B cell (primary cell): ENCODE measurements around the gene CELA1. TPM values are rescaled to one million over a fixed set of nuclear protein-coding genes. Genes with fewer than 3 reads are reported as not detected.

Experiments used
- ATAC-seq: fragments of 200-7000 bp; cut with Tn5 transposase; one replicate; pipeline ENCODE4 v1.10.0; 2021; ENCODE audit warnings: low read depth, mild to moderate bottlenecking, moderate number of reproducible peaks, moderate library complexity
- CTCF ChIA-PET: fragments of 350-600 bp; sonication (Branson Sonifier 250); formaldehyde crosslinking; loops from one replicate; lab custom pipeline; 2021; ENCODE audit warnings: antibody characterized with exemption, inconsistent platforms; lab: Charles Lee
- POLR2A ChIA-PET: fragments of 350-600 bp; sonication (Branson Sonifier 250); formaldehyde crosslinking; loops from one replicate; lab custom pipeline; 2021; ENCODE audit warnings: antibody characterized with exemption; lab: Charles Lee
- DNase-seq: peaks from one replicate; pipeline ENCODE4 v3.0.0; 2013
- H2AFZ ChIP-seq: 2 replicates; pipeline ENCODE4 v1.6.1; 2012; ENCODE audit warnings: mild to moderate bottlenecking, low read depth, low read length; ENCODE audit not compliant: insufficient read depth, poor library complexity, severe bottlenecking
- H3K27ac ChIP-seq, 2 donors: 1 replicate in 1 of 2; 2 replicates in 1 of 2; pipeline ENCODE4 v1.5.1; 2012 to 2013; ENCODE audit warnings: low read length in 2 of 2, mild to moderate bottlenecking in 2 of 2, moderate library complexity in 1 of 2
- H3K27me3 ChIP-seq, 4 experiments: fragments of 200-600 bp in 1 of 4; sonication (generic) in 1 of 4; replicated peaks in 1 of 4; 1 replicate in 2 of 4; 2 replicates in 2 of 4; pipeline versions ENCODE4 v1.6.1 to v1.7.0; 2013 to 2016; ENCODE audit warnings: low read length in 3 of 4, mild to moderate bottlenecking in 2 of 4, mixed read lengths in 1 of 4, moderate library complexity in 1 of 4; ENCODE audit not compliant: insufficient read depth in 4 of 4, control insufficient read depth in 3 of 4; ENCODE audit errors: control extremely low read depth in 1 of 4
- H3K36me3 ChIP-seq, 2 experiments: replicated peaks in 1 of 2; 1 replicate in 1 of 2; 2 replicates in 1 of 2; pipeline versions ENCODE4 v1.6.1 to v1.7.1; 2013; ENCODE audit warnings: low read length in 1 of 2; ENCODE audit not compliant: insufficient read depth in 2 of 2, control insufficient read depth in 1 of 2; ENCODE audit errors: control extremely low read depth in 1 of 2, extremely low read depth in 1 of 2
- H3K4me1 ChIP-seq, 2 donors: fragments of 200-600 bp in 1 of 2; sonication (generic) in 1 of 2; 1 replicate in 1 of 2; 2 replicates in 1 of 2; pipeline versions ENCODE4 v1.5.1 to v1.6.1; 2013 to 2017; ENCODE audit warnings: low read length in 2 of 2; ENCODE audit not compliant: control insufficient read depth in 2 of 2, insufficient read depth in 2 of 2
- H3K4me2 ChIP-seq: replicated peaks from 2 replicates; pipeline ENCODE3; 2012; ENCODE audit warnings: mild to moderate bottlenecking, low read depth, low read length; ENCODE audit not compliant: poor library complexity, severe bottlenecking
- H3K4me3 ChIP-seq, 5 experiments: fragments of 200-600 bp in 1 of 5; sonication (generic) in 1 of 5; 1 replicate in 3 of 5; 2 replicates in 2 of 5; pipeline versions ENCODE4 v1.5.1 to v1.7.0; 2011 to 2016; ENCODE audit warnings: low read length in 4 of 5, mild to moderate bottlenecking in 4 of 5, low read depth in 2 of 5, control low read depth in 1 of 5, moderate library complexity in 1 of 5; ENCODE audit not compliant: insufficient read depth in 1 of 5; ENCODE audit errors: control extremely low read depth in 1 of 5, extremely low read depth in 1 of 5
- H3K79me2 ChIP-seq: fragments of 200-600 bp; sonication (generic); one replicate; pipeline ENCODE4 v1.6.0; 2016; ENCODE audit warnings: low read length; ENCODE audit not compliant: control insufficient read depth, insufficient read depth
- H3K9ac ChIP-seq: fragments of 200-600 bp; sonication (generic); 2 replicates; pipeline ENCODE4 v1.6.1; 2017; ENCODE audit warnings: mild to moderate bottlenecking, low read length, moderate library complexity
- H3K9me3 ChIP-seq, 3 donors: one replicate each; pipeline versions ENCODE4 v1.6.1 to v1.7.1; 2013; ENCODE audit warnings: low read length in 2 of 3; ENCODE audit not compliant: control insufficient read depth in 2 of 3, insufficient read depth in 1 of 3; ENCODE audit errors: control extremely low read depth in 1 of 3
- H4K20me1 ChIP-seq: 2 replicates; pipeline ENCODE4 v1.6.0; 2012; ENCODE audit warnings: mild to moderate bottlenecking, low read length; ENCODE audit not compliant: insufficient read depth, control insufficient read depth, poor library complexity, severe bottlenecking
- H3K27ac Mint-ChIP-seq: one replicate; pipeline ENCODE4 v1.8.0; 2021; ENCODE audit warnings: mixed read lengths
- H3K27me3 Mint-ChIP-seq: one replicate; pipeline ENCODE4 v1.8.0; 2021; ENCODE audit warnings: mixed read lengths
- H3K4me1 Mint-ChIP-seq: one replicate; pipeline ENCODE4 v1.8.0; 2021; ENCODE audit warnings: mixed read lengths
- H3K4me3 Mint-ChIP-seq: one replicate; pipeline ENCODE4 v1.8.0; 2021; ENCODE audit warnings: mixed read lengths
- H3K9me3 Mint-ChIP-seq: one replicate; pipeline ENCODE4 v1.8.0; 2022; ENCODE audit warnings: mixed read lengths; ENCODE audit not compliant: insufficient read depth
- EZH2 ChIP-seq: IDR thresholded peaks from 2 replicates; pipeline ENCODE4 v1.6.1; 2012; ENCODE audit warnings: borderline replicate concordance, low read depth, mild to moderate bottlenecking, moderate library complexity, low read length; ENCODE audit not compliant: insufficient read depth, poor library complexity, severe bottlenecking
- WGBS: methylation state at CpG from one replicate; pipeline ENCODE4 v1.1.5; 2013; ENCODE audit warnings: missing lambda C conversion rate; ENCODE audit not compliant: insufficient coverage; 5-methylcytosine and 5-hydroxymethylcytosine counted together
- intact Hi-C: fragments of 100-400 bp; cut with micrococcal nuclease; formaldehyde crosslinking; loops from one replicate; pipeline ENCODE4 v1.10.0; 2022
- polyA plus RNA-seq: library from polyadenylated mRNA; depleted of rRNA; stranded (reverse); fragments of >200 nt; gene quantifications from 2 replicates; pipeline ENCODE4 v1.2.3, GENCODE V29; 2012
- total RNA-seq, 2 donors: library from RNA; stranded (reverse); fragments of 120-200 nt in 1 of 2; gene quantifications; 1 replicate in 1 of 2; 2 replicates in 1 of 2; pipeline versions ENCODE4 v1.2.3 to v1.2.4, GENCODE V29; 2013 to 2022
- TF ChIP-seq, protein P1 (sequence below): fragments of 200-600 bp; IDR thresholded peaks from one replicate; pipeline ENCODE4 v1.8.0; 2022; ENCODE audit warnings: antibody characterized with exemption, mild to moderate bottlenecking

The CELA1 gene
- total and polyA plus RNA-seq, 2 donors (not counting 1 experiment from before 2014, with no cell fraction given): not detected

- H3K4me2 ChIP-seq: no peak overlapping the region
- peaks cover 43 to 46% of the 10 kb centered on the region in 2 donors for H3K4me1 ChIP-seq
- no peaks in the 10 kb centered on the region for H3K27me3 Mint-ChIP-seq
- TF ChIP-seq, protein P1, sequence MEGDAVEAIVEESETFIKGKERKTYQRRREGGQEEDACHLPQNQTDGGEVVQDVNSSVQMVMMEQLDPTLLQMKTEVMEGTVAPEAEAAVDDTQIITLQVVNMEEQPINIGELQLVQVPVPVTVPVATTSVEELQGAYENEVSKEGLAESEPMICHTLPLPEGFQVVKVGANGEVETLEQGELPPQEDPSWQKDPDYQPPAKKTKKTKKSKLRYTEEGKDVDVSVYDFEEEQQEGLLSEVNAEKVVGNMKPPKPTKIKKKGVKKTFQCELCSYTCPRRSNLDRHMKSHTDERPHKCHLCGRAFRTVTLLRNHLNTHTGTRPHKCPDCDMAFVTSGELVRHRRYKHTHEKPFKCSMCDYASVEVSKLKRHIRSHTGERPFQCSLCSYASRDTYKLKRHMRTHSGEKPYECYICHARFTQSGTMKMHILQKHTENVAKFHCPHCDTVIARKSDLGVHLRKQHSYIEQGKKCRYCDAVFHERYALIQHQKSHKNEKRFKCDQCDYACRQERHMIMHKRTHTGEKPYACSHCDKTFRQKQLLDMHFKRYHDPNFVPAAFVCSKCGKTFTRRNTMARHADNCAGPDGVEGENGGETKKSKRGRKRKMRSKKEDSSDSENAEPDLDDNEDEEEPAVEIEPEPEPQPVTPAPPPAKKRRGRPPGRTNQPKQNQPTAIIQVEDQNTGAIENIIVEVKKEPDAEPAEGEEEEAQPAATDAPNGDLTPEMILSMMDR: no peak
- no peak for TF ChIP-seq EZH2
- WGBS: 100% methylated on average over 1 of the region's 2 CpGs
- H3K79me2 ChIP-seq: peaks cover 14% of the 10 kb centered on the region
- H3K4me3 Mint-ChIP-seq: no peak overlapping the region
- H3K27ac ChIP-seq: no peak overlapping the region
- no peak overlapping the region for H3K9ac ChIP-seq
- H3K4me3 ChIP-seq: no peak overlapping the region
- peaks cover 1 to 18% of the 10 kb centered on the region in 2 experiments for H3K36me3 ChIP-seq
- no peaks in the 10 kb centered on the region for H4K20me1 ChIP-seq
- H3K9me3 ChIP-seq: peaks cover 0 to 8% (median 0%) of the 10 kb centered on the region in 3 donors
- ChIA-PET POLR2A (interaction anchor here (0.5 to 1.3 kb wide), 3 partner anchors 18 to 289 kb away, joined by 3 to 4 read pairs (median 4); partner anchors contain the start of genes CSRNP2 and GALNT6), CTCF (interaction anchor here (0.8 to 1.9 kb wide), 7 partner anchors 11 to 160 kb away, joined by 3 to 5 read pairs (median 4); no protein-coding TSS in a partner anchor)
- intact Hi-C loops: no loop called here
- ATAC-seq: no peak
- H2AFZ ChIP-seq: no peak overlapping the region
- no peaks in the 10 kb centered on the region for H3K27me3 ChIP-seq
- H3K27ac Mint-ChIP-seq: no peak overlapping the region
- DNase-seq: no peak
- H3K9me3 Mint-ChIP-seq: no peaks in the 10 kb centered on the region
- H3K4me1 Mint-ChIP-seq: peaks cover 45% of the 10 kb centered on the region
These were observed 25.5 kb upstream of the CELA1 start for GRCh38 chr12:51372021-51372420.

- Histone ChIP-seq H3K4me2 (no peak overlapping the region), H3K27ac (no peak overlapping the region), H3K79me2 (peaks cover 19% of the 10 kb centered on the region), H3K27me3 (no peaks in the 10 kb centered on the region), H3K9me3 (peaks cover 0 to 8% (median 0%) of the 10 kb centered on the region in 3 donors), H2AFZ (no peak overlapping the region), H4K20me1 (no peaks in the 10 kb centered on the region), H3K4me3 (no peak overlapping the region), H3K9ac (no peak overlapping the region), H3K36me3 (peaks cover 1 to 12% of the 10 kb centered on the region in 2 experiments), H3K4me1 (peaks cover 44 to 52% of the 10 kb centered on the region in 2 donors)
- DNase-seq (no peak), ATAC-seq (no peak)
- Mint-ChIP-seq H3K9me3 (no peaks in the 10 kb centered on the region), H3K4me1 (peaks cover 45% of the 10 kb centered on the region), H3K27me3 (no peaks in the 10 kb centered on the region), H3K27ac (no peak overlapping the region), H3K4me3 (no peak overlapping the region)
- ChIA-PET POLR2A (interaction anchor here (0.6 to 1.3 kb wide), 2 partner anchors 20 to 288 kb away, joined by 3 to 4 read pairs; partner anchors contain the start of genes CSRNP2 and GALNT6), CTCF (interaction anchor here (0.8 to 1.9 kb wide), 7 partner anchors 11 to 161 kb away, joined by 3 to 5 read pairs (median 4); no protein-coding TSS in a partner anchor)
- TF ChIP-seq, protein P1: no peak
- TF ChIP-seq EZH2: no peak
- 97% methylated on average over 3 of the region's 8 CpGs for WGBS
- intact Hi-C loops: no loop called here
These were observed 24.9 kb upstream of the CELA1 start for GRCh38 chr12:51371295-51371953.
